GM18508 (cell line): Measurements from ENCODE around the gene PODN.

Source experiments
- ATAC-seq: cut with Tn5 transposase; IDR thresholded peaks from one replicate; pipeline ENCODE4 v1.9.1; 2021; ENCODE audit warnings: moderate number of reproducible peaks; ENCODE audit not compliant: insufficient read depth, unreplicated experiment

Gene PODN

DNA sequence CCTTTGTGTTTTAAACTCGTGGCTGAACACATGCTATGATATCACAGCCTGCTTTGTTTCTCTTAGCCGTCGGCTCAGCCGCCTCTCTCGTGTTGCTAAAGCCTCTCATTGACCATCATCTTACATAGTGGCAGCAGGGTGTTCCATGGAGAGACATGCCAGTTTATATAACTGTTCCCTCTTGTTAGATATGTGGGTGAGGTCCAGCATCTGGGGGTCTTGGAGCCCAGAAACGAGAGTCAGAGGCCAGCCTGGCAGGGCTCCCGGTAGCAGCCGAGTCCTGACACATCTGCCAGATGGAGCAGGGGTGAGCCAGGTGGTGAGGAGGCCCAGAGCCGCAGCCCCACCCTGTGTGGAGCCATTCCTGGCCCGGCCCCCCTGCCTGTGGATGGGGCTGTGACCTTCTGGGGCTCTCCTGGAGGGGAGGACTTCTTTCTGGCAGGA, 11.9 kb downstream of the PODN start:
- ATAC-seq = no peak

DNA sequence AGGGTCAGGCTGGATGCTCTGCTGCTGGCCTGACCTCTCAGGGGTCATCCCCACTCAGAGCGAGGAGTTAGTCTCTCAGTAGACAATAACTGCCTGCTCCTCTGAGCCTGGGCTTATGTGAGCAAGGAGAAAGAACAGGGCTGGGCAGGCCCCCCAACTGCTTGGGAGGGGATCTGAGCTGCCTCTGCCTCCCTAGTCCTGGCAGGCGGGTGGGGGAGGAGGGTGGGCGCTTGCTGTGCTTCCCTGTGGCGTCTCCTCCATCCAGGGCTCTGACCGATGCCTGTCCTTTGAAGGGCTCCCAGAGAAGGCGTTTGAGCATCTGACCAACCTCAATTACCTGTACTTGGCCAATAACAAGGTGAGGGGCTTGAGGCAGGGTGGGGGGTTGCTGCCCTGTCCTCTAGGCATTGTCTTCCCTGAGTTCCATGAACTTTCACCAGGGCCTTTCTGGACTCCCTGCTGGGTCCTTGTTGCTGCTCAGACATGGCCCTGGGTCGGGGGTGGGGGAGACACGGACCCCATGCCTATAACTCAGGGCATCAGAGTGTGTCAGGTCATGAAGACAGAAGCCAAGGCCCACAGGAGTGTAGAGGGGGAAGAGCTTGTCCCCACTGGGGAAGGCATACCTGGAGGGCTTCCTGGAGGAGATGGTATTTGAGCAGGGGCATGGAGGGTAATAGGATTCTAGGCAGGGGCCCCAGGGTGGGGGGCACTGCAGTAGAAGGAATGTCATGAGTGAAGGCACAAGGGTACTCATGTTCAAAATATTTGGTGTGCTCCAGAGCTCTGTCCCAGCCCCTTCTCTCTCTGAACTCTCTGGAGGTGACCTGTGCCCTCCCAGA, 12.5 kb downstream of the PODN start:
- no peak for ATAC-seq

DNA sequence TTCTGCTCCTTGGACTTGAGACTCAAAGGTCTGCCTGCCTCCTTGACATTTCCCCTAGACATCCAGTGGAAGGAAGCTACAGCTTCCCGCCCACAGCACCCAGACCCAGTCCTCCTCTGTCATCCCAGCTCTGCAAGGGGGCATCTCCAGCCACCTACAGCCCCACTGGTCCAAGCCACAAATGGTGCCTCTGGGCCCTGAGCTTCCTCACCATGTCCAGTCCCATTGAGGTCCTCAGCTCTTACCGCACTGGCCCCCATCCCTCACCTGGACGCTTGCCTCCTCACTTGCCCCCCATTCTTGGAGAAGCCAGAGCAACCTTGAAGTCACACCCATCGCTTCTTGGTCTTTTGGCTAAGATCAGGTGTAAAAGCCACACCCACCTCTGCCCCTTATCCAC, 13.2 kb downstream of the PODN start:
- ATAC-seq = no peak

DNA sequence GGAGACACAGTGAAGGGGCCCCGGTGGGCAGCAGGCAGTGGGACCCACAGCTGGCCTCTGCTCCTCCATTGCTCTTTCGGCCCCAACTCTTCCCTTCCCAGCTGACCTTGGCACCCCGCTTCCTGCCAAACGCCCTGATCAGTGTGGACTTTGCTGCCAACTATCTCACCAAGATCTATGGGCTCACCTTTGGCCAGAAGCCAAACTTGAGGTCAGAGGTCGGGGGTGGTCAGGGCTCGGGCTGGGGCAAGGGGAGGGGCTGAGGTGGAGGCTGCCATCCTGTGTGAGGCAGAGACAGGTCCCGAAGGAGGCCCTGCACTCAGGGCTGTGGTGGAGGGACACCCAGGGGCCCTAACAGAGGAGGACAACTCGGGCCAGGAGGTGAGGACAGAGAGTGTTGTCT, 13.7 kb downstream of the PODN start:
- ATAC-seq = no peak

DNA sequence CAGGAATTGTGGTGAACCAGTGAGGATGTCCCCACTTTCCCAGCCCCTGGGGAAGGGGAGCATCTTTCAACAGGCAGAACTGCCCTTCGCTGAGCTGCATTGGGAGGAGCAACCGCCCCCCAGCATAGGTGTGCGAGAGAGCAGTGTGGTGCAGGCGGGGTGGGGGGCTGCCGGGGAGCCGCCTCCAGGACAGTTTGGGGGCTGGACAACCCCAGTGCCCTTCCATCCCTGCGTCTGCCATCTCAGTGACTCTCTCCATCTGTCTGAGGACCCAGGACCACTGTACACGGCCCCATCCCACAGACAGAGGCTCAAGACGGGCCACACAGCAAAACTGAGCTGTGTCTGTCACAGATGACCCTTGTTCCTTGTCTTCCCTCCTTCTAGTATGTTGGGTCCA, 14.2 kb downstream of the PODN start:
- ATAC-seq = no peak

DNA sequence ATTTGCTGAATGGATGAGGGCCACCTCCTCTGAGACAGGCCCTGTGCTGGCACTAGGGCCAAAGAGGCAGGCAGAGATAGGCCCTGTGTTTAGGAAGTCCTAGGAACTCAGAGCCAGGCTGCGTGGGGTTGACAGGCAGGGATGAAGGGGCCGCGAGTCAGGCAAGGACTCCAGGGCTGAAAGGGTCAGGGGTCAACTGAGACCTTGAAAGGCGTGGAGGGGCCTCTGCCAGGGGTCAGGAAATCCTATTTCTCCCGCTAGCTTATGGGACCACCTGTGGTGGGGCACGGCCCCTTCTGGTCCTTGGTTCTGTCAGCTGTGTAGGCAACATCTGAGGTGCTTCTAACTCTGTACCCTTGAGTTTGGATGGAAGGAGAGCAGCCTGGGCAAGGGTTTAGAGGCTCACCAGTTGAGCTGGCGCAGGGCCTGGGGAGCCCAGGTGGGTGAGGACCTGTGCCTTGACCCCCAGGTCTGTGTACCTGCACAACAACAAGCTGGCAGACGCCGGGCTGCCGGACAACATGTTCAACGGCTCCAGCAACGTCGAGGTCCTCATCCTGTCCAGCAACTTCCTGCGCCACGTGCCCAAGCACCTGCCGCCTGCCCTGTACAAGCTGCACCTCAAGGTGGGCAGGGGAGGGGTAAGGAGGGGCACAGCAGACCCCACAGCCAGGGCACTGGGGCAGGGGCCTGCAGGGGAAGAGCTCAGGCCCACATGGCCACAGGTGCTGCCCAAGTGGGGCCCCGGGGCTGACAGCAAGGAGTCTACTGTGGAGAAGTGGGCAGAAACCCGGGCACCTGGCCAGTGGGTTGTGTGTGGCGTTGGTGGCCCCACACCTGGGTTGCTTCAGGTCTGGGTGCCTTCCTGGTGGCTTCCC, 14.9 kb downstream of the PODN start:
- ATAC-seq = no peak

DNA sequence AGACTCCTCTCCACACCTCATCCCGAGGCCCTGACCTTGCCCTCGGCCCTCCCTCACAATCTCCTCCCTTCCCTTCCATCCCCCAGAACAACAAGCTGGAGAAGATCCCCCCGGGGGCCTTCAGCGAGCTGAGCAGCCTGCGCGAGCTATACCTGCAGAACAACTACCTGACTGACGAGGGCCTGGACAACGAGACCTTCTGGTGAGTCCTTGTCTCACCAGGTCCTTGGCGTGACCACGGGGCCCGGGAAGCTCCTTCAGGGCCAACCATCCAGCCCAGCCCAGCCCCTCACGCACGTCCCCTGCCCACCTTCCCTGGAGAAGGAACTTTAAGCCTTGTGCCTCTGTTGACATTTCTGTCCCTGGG, 15.6 kb downstream of the PODN start:
- no peak for ATAC-seq

DNA sequence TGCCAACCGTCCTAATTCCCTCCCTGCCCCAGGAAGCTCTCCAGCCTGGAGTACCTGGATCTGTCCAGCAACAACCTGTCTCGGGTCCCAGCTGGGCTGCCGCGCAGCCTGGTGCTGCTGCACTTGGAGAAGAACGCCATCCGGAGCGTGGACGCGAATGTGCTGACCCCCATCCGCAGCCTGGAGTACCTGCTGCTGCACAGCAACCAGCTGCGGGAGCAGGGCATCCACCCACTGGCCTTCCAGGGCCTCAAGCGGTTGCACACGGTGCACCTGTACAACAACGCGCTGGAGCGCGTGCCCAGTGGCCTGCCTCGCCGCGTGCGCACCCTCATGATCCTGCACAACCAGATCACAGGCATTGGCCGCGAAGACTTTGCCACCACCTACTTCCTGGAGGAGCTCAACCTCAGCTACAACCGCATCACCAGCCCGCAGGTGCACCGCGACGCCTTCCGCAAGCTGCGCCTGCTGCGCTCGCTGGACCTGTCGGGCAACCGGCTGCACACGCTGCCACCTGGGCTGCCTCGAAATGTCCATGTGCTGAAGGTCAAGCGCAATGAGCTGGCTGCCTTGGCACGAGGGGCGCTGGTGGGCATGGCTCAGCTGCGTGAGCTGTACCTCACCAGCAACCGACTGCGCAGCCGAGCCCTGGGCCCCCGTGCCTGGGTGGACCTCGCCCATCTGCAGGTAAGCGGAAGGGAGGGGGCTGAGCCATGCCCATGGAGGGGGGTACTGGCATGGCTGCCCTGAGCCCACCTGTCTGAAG, 16.5 kb downstream of the PODN start:
- ATAC-seq = no peak

DNA sequence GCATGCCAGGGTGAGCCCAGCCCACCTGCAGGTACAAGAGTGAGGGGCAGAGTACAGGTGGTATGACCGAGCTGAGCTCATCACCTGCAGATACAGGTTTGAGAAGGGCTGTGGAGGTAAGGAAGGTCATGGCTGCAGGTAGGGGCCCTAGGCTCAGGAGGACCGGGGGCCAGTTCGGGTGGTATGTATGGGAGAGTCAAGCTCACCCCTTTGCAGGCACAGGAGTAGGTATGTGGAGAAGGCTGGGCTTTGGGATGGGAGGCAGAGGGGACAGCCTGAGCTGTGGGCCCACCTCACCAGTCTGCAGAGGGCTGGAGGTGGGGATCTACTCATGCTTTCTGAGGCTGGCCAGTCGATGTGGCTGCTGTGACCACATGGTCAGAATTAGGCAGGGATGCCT, 17.2 kb downstream of the PODN start:
- ATAC-seq = no peak

DNA sequence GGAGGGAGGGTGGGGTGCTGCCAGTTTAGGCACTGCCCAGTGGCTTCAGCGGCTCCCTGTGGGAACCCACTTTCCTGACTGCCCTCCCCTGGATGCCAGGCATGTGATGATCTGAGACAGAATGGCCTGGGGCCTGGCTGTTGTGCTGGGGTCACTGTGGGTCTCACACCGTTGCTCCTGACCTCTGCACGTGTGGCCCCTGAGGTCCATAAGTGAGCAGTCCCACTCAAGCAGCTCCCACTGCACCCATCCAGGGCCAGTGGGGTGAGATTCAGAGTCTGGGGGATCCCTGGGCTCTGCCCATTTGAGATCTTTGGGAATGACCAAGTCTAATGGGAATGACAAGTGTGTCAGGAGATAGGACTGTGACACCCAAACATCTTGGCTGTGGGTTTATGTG, 18.0 kb downstream of the PODN start:
- ATAC-seq = no peak

DNA sequence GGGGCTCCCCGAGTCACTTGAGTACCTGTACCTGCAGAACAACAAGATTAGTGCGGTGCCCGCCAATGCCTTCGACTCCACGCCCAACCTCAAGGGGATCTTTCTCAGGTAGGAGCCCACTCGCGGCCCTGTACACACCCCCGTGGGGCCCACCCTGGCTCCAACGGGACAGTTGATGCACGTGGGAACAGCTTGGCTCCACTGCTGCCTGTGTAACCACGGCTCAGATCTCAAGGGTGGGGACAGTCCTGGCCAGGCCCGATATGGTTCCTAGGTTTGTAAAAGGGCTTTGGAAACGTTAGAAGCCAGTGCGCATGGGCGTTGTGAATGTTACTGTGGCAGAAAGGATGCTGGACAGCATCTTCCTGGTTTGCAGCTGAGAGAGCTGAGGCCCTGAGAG, 18.8 kb downstream of the PODN start:
- ATAC-seq = no peak

DNA sequence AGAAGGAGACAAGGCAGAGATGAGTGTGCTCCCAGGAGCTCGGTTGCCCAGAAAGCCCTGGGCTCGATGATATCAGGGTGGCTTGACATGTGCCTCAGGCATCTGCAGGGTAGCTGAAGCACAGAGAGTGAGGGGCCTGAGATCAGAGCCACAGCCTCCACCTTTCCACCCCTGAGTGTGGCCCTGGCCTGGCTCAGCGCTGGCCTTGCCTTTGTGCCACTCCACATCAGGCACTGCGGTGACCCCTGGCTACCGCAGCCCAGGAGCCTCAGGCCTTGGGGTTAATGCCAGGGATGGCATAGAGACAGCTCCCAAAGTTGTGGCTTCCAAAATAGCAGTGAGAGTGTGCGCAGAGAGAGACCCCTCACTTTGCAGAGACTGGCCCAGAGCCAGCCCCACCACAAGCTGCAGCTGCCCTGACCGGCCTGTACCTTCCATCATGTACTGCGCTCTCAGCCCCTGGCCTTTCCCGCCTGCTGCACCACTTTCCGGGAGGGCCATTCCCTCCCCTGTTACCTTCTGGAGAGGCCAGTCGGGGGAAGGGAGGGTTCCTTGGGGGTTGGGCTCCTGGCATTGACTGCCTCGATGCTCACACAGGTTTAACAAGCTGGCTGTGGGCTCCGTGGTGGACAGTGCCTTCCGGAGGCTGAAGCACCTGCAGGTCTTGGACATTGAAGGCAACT, 19.5 kb downstream of the PODN start:
- ATAC-seq = no peak

DNA sequence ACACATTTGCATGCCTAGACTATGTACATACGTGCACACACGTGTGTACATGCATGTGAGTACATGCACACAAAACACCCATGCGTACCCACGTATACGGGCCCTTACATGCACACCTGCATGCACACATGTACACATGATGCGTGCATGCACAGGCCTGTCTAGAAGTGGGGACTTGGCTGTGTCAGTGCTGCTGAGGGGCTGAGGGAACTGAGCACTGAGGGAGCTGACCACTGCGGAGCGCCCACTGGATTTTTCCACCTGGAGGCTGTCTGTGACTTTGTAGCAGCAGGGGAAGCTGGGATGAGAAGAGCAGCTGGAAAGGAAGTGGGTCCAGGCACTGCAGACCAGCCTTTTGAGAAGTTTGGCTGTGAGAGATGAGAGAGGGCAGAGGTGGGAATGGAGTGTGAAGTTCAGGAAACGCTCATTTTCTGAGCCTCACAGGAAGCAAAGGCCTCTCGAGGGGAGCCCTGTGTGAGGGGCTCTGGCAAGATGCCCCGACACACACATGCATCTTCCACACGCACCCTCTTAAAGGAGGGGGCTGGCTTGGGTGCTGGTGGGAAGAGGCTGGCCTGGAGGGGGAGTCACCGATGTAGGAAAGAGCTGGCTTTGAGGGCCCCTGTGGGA, 20.9 kb downstream of the PODN start:
- no peak for ATAC-seq

DNA sequence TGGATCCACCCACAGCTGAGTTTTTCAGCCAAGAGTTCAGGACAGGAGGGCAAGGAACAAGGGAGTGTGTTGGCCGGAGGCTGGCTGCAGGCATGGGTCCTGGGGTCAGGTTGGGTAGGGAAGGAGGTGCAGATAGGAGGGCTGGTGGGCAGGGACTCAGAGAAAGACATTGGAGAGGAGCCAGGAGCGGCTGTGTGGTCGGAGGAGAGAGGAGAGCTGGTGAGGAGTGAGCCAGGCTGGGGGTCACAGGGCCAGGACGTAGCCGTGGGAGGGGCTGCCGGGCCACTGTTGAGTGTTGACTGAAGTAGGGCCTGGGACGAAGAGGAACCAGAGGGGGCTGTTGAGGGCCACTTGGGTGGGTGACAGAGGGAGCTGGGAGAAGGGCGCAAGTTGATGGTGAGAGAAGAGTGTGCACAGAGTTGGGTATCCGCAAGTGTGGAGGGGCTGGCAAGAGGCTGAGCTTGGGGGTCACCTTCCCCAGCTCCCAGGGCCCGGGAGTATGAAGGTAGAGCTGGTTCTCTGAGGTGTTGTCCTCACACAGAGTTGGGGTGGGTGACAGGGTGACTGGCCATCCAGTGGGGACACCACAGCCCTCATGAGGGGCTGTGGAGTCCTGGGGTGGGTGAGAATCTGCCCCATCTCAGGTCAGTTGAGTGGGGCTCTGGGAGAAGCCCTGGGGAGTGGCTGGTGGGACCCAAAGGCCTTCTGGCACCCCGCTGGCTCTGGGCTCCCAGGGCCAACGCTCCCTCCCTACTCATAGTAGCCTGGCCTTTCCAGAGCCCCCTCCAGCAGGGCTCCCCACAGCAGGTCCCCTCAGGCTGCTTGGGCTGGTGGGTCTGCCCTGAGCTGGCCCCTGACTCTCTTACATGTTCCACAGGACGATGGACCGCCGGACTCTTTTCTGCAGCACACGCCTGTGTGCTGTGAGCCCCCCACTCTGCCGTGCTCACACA, 21.9 kb downstream of the PODN start:
- no peak for ATAC-seq

DNA sequence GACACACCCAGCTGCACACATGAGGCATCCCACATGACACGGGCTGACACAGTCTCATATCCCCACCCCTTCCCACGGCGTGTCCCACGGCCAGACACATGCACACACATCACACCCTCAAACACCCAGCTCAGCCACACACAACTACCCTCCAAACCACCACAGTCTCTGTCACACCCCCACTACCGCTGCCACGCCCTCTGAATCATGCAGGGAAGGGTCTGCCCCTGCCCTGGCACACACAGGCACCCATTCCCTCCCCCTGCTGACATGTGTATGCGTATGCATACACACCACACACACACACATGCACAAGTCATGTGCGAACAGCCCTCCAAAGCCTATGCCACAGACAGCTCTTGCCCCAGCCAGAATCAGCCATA, 22.6 kb downstream of the PODN start:
- no peak for ATAC-seq

DNA sequence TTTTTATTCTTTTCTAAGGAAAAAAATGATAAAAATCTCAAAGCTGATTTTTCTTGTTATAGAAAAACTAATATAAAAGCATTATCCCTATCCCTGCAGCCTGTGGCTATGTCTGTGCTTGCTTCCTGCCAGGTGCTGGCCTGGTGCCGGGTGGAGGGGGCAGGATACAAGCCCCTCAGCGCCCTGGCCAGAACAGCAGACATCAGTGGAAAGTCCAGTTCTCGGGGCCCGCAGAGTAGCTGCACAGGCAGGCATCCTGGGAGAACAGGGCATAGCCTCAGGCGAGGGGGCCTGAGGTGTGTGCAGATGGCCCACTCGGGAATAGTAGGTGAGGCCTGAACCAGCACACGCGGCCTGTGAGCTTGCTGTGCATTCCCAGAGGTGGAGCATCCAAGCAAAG, 23.4 kb downstream of the PODN start:
- no peak for ATAC-seq

DNA sequence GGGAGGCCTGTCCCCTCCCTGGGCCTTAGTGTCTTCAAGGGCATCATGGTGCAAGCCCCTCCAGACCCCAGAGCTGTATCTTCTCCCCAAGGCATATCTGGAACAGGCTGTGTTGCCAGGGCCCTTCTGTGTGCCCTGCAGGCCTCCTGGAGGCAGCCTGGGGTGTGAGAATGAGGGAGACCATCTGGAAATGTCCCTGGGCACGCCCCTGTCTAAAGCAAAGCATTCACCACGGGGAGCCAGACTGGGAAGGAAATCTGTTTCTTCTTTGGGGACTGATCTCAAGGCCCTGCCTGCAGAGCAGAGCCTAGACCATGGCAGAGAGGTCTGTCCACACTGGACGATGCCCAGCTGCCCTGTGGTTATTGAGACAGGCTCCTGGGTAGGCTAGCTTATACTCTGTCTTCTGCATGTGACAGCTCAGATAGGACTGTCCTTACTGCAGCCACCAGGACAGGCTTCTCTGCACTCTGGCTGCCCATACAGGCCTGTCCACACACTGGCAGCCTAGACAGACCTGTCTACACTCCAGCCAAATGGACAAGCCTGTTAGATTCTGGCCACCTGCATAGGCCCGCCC, 24.6 kb downstream of the PODN start:
- no peak for ATAC-seq
